Loucy (cell line): ENCODE results near the gene LPP.

Source experiments
- EZH2phosphoT487 ChIP-seq: fragments of 200-600 bp; IDR thresholded peaks from 2 replicates; pipeline ENCODE4 v1.6.1; 2018; ENCODE audit warnings: antibody characterized with exemption, mild to moderate bottlenecking, moderate library complexity, borderline replicate concordance
- TF ChIP-seq, protein P1 (sequence below): fragments of 200-600 bp; sonication (generic); conservative IDR thresholded peaks from 2 replicates; pipeline ENCODE4 v1.5.1; 2014; ENCODE audit warnings: mild to moderate bottlenecking, antibody characterized with exemption, low read length

DNA sequence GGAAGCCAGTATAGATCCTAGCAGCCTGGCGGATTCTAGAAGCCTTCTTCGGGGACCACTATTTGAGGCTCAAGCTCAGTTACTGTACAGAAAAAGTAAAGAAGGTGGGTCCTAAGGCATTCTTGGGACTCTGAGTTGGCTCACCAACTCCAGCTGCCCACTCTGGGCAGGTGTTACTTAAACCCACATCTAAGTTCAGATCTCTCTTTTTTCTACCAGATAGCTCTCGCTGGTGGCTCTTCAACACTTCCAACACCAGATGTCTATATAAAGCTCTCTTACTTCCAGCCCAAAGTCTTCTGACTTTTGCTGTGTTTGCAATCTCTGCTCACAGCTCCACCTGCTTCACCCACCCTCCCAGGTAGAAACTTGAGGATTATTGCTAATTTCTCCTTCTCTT lies 785.0 kb downstream of the LPP start:
- TF ChIP-seq, protein P1, sequence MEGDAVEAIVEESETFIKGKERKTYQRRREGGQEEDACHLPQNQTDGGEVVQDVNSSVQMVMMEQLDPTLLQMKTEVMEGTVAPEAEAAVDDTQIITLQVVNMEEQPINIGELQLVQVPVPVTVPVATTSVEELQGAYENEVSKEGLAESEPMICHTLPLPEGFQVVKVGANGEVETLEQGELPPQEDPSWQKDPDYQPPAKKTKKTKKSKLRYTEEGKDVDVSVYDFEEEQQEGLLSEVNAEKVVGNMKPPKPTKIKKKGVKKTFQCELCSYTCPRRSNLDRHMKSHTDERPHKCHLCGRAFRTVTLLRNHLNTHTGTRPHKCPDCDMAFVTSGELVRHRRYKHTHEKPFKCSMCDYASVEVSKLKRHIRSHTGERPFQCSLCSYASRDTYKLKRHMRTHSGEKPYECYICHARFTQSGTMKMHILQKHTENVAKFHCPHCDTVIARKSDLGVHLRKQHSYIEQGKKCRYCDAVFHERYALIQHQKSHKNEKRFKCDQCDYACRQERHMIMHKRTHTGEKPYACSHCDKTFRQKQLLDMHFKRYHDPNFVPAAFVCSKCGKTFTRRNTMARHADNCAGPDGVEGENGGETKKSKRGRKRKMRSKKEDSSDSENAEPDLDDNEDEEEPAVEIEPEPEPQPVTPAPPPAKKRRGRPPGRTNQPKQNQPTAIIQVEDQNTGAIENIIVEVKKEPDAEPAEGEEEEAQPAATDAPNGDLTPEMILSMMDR = no peak
- no peak for TF ChIP-seq EZH2phosphoT487
